HT1080 (cell line): ENCODE data around the gene FAM131B. TPM values are rescaled to one million over a fixed set of nuclear protein-coding genes. Genes with fewer than 3 reads are reported as not detected.
"Not testable (repeated sequence)": the region's sequence is repeated elsewhere in the genome, so short reads cannot be mapped to it uniquely, and the experiment has no call there.

ENCODE experiments used
- DNase-seq: peaks from one replicate; pipeline ENCODE4 v3.0.0-alpha.2; 2015; ENCODE audit warnings: low read depth
- polyA plus RNA-seq, 2 experiments: library from polyadenylated mRNA; depleted of rRNA; stranded (reverse); fragments of >200 nt; gene quantifications; 2 replicates each; pipeline ENCODE4 v1.2.3, GENCODE V29; 2015
- total RNA-seq: library from RNA; depleted of rRNA; stranded (reverse); fragments of >200 nt; shearing (Covaris generic); gene quantifications from 2 replicates; pipeline ENCODE4 v1.2.3, GENCODE V29; 2014; rRNA removed

Gene FAM131B
- 4.7 and 7.0 TPM in 2 replicates for total RNA-seq
- 6.6 and 7.4 TPM in 2 replicates for polyA plus RNA-seq (2015; cell fraction: cytosol; rRNA removed)
- 5.5 and 6.3 TPM in 2 replicates for polyA plus RNA-seq (2015; cell fraction: nucleus; rRNA removed)

GRCh38 chr7:143362131-143363015 is at the start of gene FAM131B:
Gene FAM131B, minus strand, starts transcription at chr7:143362713. Its CDS starts 110 bp downstream, at chr7:143362603.
- DNase-seq = no peak

DNA sequence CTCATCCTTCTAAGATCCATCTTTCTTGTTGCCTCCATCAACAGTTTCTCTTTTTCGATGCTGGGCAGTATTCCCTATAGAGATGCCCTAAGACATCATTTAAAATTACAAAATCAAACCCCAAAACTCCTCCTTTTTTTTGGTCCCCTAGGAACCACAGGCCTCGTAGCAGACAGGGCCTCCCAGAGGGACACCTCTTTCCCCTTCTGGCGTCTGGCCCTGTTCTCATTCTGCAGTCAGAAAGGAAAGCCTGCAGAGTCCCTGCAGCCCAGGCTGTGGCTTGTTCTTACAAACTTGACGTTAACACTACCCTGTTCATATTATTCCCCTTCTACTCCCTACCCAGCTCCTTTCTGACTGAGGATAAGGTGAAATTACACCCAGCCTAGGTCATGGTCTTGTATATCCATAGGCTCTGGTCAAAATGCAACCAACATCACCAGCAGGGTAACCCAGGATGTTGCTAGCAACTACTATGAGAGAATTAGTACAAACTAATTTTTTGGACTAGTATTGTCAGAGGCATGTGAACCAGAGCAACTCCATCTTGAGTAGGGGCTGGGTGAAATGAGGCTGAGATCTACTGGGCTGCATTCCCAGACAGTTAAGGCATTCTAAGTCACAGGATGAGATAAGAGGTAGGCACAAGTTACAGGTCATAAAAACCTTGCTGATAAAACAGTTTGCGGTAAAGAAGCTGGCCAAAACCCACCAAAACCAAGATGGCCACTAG is 49.6 kb upstream of the FAM131B start:
- DNase-seq = no peak

GRCh38 chr7:143410521-143411004 is 48.0 kb upstream of the FAM131B start:
- DNase-seq = no peak

- DNase-seq = no peak
These were observed 46.4 kb upstream of the FAM131B start, which contains the start of gene EPHA1 for GRCh38 chr7:143408686-143409561. Gene EPHA1, minus strand, starts transcription at chr7:143408856. Its CDS starts 51 bp downstream, at chr7:143408805.

- DNase-seq = no peak
These were observed 45.8 kb upstream of the FAM131B start for GRCh38 chr7:143408252-143408685.

DNA sequence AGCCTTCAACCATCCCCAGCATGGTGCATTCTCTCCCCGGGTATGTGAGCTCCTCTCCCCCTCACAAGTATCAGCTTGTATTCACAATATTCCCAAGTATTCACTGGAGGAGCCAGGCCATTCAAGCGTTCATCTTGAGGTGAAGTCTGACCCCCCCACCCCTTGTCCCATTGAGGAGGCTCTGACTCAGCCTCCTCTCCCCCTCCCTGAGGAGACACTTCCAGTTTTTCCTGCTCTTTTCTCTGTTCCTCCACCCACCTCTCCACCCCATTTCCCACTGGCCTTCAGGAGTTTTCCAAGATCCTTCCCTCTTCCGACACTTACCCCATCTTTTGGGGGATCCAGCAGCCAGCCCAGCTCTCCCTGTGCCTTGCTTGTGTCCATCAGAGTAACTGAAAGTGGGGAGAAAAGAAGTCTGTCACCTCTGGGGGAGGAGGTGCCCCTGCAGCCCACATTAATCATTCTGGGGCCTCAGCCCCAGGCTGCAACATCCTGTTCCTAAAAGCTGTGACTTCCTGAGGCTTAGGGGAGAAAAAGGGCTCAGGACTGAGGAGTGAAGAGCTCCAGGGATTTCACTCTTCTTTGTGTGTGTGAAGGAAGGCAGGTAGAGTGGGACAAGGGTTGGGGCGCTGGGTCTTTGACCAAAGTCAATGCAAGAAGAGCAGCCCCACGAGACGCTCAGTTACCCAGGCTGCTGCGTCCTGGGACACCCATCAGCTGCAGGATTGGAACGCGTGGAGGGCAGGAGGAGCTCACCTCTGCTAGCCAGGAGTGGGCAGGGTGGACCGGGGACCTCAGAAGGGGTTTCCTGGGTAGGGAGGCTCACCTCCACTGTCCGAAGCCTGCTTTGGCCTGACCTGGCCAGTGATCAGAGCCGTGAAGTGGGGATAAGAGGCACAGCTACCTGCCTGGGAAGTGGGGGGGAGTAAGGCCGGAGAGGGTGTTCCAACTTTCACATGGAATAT is 45.1 kb upstream of the FAM131B start:
- no peak for DNase-seq

GRCh38 chr7:143406002-143406357 is 43.5 kb upstream of the FAM131B start:
- no peak for DNase-seq

DNA sequence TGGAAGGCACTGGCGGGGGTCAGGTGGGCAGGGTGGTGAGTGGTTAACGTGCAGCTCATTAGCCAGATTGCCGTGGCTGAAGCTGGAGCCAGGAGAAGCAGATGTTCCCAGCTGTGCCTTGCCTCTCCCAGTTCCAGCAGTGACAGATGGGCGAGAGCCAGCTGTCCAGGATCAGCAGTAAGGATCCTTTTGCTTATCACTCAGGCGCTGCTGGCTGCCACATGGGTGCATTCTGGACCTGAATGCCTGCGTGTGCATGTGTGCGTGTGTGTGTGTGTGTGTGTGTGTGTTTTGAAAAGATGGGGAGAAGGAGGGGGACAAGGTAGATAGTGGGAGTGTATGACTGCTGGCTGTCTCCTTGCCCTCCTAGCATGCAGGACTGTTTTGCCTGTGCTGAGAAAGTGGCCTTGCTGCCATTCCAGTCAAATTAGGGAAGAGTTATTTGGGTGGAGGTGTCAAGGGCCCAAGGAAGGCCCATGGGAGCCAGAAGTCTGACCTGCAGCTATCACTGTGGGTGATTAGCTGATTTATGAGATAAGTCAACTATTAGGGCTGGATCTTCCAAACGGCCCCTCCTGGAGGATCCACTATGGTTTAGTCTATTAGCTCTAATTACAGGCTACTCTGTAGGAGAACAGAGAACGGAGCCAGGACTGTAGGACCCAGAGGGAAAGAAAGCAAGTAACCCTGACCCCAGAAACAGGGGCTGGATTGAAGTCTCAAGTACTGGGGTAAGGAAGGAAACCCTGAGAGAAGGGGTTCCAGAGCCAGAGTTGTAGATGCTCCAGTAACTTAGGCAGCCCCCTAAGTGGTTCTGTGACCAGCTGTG is 42.9 kb upstream of the FAM131B start:
- DNase-seq = no peak

DNA sequence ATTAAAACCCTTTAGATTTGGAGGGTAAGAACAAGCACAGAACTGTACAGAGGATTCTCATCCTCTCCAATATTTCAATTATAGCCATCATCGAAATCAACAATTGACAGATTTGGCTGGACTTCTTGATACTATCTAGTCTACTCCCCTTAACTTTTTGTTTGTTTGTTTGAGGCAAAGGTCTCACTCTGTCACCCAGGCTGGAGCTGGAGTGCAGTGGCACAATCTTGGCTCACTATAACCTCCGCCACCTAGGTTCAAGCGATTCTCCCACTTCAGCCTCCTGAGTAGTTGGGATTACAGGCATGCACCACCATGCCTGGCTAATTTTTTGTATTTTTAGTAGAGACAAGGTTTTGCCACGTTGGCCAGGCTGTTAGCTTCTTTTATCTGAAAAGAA is 39.7 kb upstream of the FAM131B start:
- not testable (repeated sequence) for DNase-seq

GRCh38 chr7:143401265-143401664 is 38.8 kb upstream of the FAM131B start:
- DNase-seq = no peak

DNA sequence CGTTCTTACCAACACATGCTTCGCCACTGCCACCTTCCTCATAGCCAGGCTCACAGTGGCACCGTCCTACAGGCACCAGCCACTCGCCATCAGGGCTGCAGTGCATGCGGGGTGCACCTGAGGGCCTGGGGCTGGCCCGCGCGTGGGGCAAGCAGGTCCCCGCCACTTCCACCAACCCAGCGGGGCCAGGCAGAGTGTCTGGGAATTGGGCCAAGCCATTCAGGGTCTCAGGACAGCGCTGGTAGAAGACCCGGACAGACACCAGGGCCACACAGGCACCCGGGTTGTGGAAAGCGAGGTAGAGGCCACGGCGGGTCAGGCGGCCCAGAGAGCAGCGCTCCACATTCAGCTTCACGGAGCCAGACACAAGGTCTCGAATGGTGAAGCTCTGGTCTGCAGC is 37.1 kb upstream of the FAM131B start:
- DNase-seq = no peak

- DNase-seq = no peak
These were observed 36.6 kb upstream of the FAM131B start for GRCh38 chr7:143399151-143399550.

- no peak for DNase-seq
These were observed 36.1 kb upstream of the FAM131B start for GRCh38 chr7:143398616-143399015.

GRCh38 chr7:143397710-143398530 is 35.4 kb upstream of the FAM131B start:
- no peak for DNase-seq

GRCh38 chr7:143396625-143397556 is 34.4 kb upstream of the FAM131B start:
- DNase-seq = no peak

DNA sequence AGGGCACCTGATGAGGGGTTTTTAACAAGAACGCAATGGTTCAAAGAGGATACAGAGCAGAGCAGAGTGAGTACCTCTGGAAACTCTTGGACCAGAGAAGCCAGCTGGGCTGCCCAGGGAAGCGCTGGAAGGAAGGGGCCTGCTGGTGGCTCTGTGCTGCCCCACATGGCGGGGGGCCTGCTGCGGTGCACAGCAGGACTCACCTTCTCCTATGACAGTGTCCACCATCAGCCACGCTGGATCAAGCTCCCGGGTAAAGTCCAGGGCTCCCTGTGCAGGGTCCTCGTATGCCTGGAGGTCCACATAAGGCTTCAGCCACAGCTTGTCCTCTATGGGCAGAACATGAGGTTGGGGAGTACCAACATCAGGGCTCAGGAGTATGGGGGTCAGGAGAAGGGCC is 33.7 kb upstream of the FAM131B start:
- no peak for DNase-seq
